Esophagus (tissue), 2 donors: ENCODE measurements around the gene PSMB8. TPM values are rescaled to one million over a fixed set of nuclear protein-coding genes. Genes with fewer than 3 reads are reported as not detected.
A peak's percentile ranks its signal among the peaks of the same experiment; 100 is the strongest.

Experiments
- H3K27ac ChIP-seq, 2 donors: one replicate each; pipeline ENCODE4 v1.5.1; 2013; ENCODE audit warnings: low read depth in 2 of 2, mild to moderate bottlenecking in 2 of 2, inconsistent platforms in 1 of 2, low read length in 1 of 2, moderate library complexity in 1 of 2
- H3K27me3 ChIP-seq, 2 donors: one replicate each; pipeline ENCODE4 v1.6.1; 2013; ENCODE audit warnings: low read length in 2 of 2, control low read depth in 1 of 2, mild to moderate bottlenecking in 1 of 2; ENCODE audit not compliant: insufficient read depth in 2 of 2, control insufficient read depth in 1 of 2
- H3K36me3 ChIP-seq, 2 donors: one replicate each; pipeline ENCODE4 v1.6.1; 2013; ENCODE audit warnings: low read length in 1 of 2; ENCODE audit not compliant: control insufficient read depth in 2 of 2, insufficient read depth in 2 of 2
- H3K4me1 ChIP-seq, 2 donors: one replicate each; pipeline ENCODE4 v1.6.1; 2013; ENCODE audit warnings: low read length in 1 of 2; ENCODE audit not compliant: control insufficient read depth in 2 of 2, insufficient read depth in 2 of 2
- H3K4me3 ChIP-seq, 2 donors: one replicate each; pipeline ENCODE4 v1.5.1; 2013; ENCODE audit warnings: low read length in 2 of 2, mild to moderate bottlenecking in 2 of 2, low read depth in 1 of 2, moderate library complexity in 1 of 2
- H3K9me3 ChIP-seq, 2 donors: one replicate each; pipeline ENCODE4 v1.6.1; 2013; ENCODE audit warnings: mild to moderate bottlenecking in 2 of 2, low read depth in 1 of 2, low read length in 1 of 2, moderate library complexity in 1 of 2; ENCODE audit not compliant: control insufficient read depth in 2 of 2, insufficient read depth in 1 of 2
- WGBS, 2 donors: extraction: QIAGEN DNeasy Blood & Tissue Kit; methylation state at CpG; one replicate each; pipeline ENCODE4 v1.1.7; 2013; 5-methylcytosine and 5-hydroxymethylcytosine counted together
- polyA plus RNA-seq, 2 donors: library from polyadenylated mRNA; stranded (reverse); fragments of 200-250 nt; gene quantifications; one replicate each; pipeline ENCODE4 v1.2.3, GENCODE V29; 2013
- donor health status: healthy with polysubstance abuse.
- donor health status: Bipolar disorder and iron deficiency.

The PSMB8 gene
- polyA plus RNA-seq, 2 donors = 63.1 to 66.9 TPM

GRCh38 chr6:32851025-32851424, 7.2 kb upstream of the PSMB8 start:
- Histone ChIP-seq H3K4me1 (peaks cover 0 to 6% of the 10 kb centered on the region in 2 donors), H3K9me3 (no peaks in the 10 kb centered on the region), H3K27ac (no peak overlapping the region), H3K36me3 (peaks cover 11 to 25% of the 10 kb centered on the region in 2 donors), H3K27me3 (no peaks in the 10 kb centered on the region), H3K4me3 (no peak overlapping the region)
- WGBS, 2 donors = 79 to 90% methylated on average over 4 of the region's 4 CpGs

DNA sequence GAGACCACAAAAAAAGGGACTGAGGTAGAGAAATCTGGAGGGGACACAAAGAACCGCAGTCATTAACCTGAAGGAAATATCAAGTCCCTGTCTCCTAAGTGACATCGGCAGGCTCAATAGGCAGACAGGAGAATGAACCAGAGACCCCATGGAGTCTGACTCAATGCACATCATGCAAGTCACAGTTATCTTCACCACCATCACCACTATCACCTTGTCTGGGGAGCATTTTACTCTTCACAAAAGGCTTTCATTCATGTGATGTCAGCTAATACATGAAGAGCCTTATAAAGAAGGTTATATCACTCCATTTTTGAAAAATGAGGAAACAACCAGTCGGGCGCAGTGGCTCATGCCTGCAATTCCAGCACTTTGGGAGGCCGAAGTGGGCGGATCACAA, 5.3 kb upstream of the PSMB8 start:
- no peaks in the 10 kb centered on the region for H3K27me3 ChIP-seq
- H3K4me1 ChIP-seq = peaks cover 0 to 6% of the 10 kb centered on the region in 2 donors

GRCh38 chr6:32847795-32848194, 3.9 kb upstream of the PSMB8 start:
- no peaks in the 10 kb centered on the region for H3K27me3 ChIP-seq
- 87 to 89% methylated on average over 8 of the region's 8 CpGs for WGBS, 2 donors
- peaks cover 16 to 28% of the 10 kb centered on the region in 2 donors for H3K36me3 ChIP-seq
- H3K4me3 ChIP-seq = no peak overlapping the region
- H3K9me3 ChIP-seq = no peaks in the 10 kb centered on the region
- H3K27ac ChIP-seq = no peak overlapping the region
- peaks cover 0 to 6% of the 10 kb centered on the region in 2 donors for H3K4me1 ChIP-seq

More for the DNA sequence above, 5.3 kb upstream of the PSMB8 start:
- no peak overlapping the region for H3K27ac ChIP-seq
- H3K36me3 ChIP-seq = peaks cover 16 to 28% of the 10 kb centered on the region in 2 donors
- H3K4me3 ChIP-seq = no peak overlapping the region
- no peaks in the 10 kb centered on the region for H3K9me3 ChIP-seq
- 77 to 81% methylated on average over 6 of the region's 6 CpGs for WGBS, 2 donors

- H3K9me3 ChIP-seq = no peaks in the 10 kb centered on the region
- no peak overlapping the region for H3K27ac ChIP-seq
- H3K27me3 ChIP-seq = no peaks in the 10 kb centered on the region
- peaks cover 0 to 7% of the 10 kb centered on the region in 2 donors for H3K4me1 ChIP-seq
- WGBS, 2 donors = 88 to 91% methylated on average over 10 of the region's 10 CpGs
- peaks cover 16 to 33% of the 10 kb centered on the region in 2 donors for H3K36me3 ChIP-seq
- no peak overlapping the region for H3K4me3 ChIP-seq
These were observed 3.2 kb upstream of the PSMB8 start for GRCh38 chr6:32847004-32847403.

GRCh38 chr6:32845384-32845884, 1.6 kb upstream of the PSMB8 start:
- Histone ChIP-seq H3K36me3 (peaks cover 16 to 35% of the 10 kb centered on the region in 2 donors), H3K27ac (peak overlapping the region; percentile 84 to 98), H3K4me3 (peak overlapping the region; percentile 20 to 86), H3K4me1 (peaks cover 0 to 7% of the 10 kb centered on the region in 2 donors), H3K27me3 (no peaks in the 10 kb centered on the region), H3K9me3 (no peaks in the 10 kb centered on the region)
- WGBS, 2 donors = 75 to 86% methylated on average over 10 of the region's 10 CpGs

DNA sequence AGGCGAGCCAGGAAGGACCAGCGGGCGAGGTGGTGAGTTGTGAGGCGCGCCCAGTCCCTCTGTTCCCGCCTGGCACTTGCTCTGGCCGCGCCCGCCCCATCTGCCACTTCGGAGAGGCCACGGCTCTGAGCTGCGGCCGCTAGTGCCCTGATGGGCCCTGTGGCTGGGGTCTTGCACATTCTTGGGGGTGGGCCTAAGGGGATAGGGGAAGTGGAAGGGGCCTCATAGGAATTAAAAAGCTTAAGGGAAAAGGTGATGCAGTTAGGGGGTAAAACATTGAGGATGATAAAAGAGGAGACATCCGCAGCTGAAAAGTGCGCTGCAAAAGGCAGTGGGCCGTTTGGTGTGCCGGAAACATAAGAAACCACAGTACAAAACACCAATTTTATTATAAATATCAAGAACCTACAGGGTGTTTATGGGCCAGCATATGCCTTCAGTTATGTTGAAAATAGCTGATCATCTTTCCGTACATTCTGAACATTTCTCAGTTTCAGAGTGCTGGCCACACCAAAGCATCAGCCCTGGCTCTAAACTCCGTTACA, 1.1 kb upstream of the PSMB8 start:
- H3K27ac ChIP-seq = peak overlapping the region; percentile 84 to 98
- peak overlapping the region; percentile 68 to 86 for H3K4me3 ChIP-seq
- H3K4me1 ChIP-seq = peaks cover 0 to 7% of the 10 kb centered on the region in 2 donors
- peaks cover 11 to 30% of the 10 kb centered on the region in 2 donors for H3K36me3 ChIP-seq
- WGBS, 2 donors = 16 to 20% methylated on average over 19 of the region's 19 CpGs
- H3K9me3 ChIP-seq = no peaks in the 10 kb centered on the region
- no peaks in the 10 kb centered on the region for H3K27me3 ChIP-seq

DNA sequence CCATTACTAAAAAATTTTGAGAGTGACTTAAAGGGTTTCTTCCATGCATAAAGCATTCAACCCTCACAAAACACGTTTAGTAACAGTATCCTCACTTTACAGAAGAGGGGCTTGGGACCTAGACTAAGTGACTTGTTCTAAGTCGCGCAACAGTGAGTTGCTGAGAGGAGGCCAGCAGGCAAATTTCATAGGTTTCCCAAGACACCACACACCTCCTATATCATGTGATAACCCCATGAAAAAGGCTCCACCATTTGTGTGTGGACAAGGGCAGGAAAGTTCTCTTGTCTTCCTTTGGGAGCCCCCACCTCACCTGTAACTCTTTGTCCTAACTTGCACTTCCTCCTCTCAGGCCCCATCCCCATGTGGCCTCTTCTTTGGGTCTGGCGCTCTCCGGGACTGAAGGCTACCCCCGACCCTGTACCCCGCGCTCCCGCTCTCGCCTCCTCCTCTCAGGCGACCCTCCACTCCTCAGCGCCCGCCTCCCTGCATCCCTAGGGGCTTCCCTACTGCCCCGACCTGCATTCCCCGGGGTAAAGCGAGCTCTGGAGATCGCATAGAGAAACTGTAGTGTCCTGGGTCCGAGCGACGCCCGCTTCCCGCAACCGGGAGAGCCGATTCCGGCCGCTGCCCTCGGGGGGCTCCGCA, 392 bp downstream of the PSMB8 start:
- Histone ChIP-seq H3K4me3 (peak overlapping the region; percentile 68 to 86), H3K27me3 (no peaks in the 10 kb centered on the region), H3K27ac (peak overlapping the region; percentile 97 to 98), H3K36me3 (peaks cover 8 to 25% of the 10 kb centered on the region in 2 donors), H3K4me1 (peaks cover 0 to 7% of the 10 kb centered on the region in 2 donors), H3K9me3 (no peaks in the 10 kb centered on the region)
- WGBS, 2 donors = 3 to 4% methylated on average over 28 of the region's 28 CpGs

- H3K36me3 ChIP-seq = peaks cover 8 to 21% of the 10 kb centered on the region in 2 donors
- H3K9me3 ChIP-seq = no peaks in the 10 kb centered on the region
- no peak overlapping the region for H3K27ac ChIP-seq
- peaks cover 1 to 8% of the 10 kb centered on the region in 2 donors for H3K4me1 ChIP-seq
- WGBS, 2 donors = 75 to 77% methylated on average over 8 of the region's 8 CpGs
- no peak overlapping the region for H3K4me3 ChIP-seq
- H3K27me3 ChIP-seq = no peaks in the 10 kb centered on the region
These were observed 1.2 kb downstream of the PSMB8 start for GRCh38 chr6:32842690-32843089.

GRCh38 chr6:32842021-32842650, 1.7 kb downstream of the PSMB8 start:
- Histone ChIP-seq H3K27me3 (no peaks in the 10 kb centered on the region), H3K4me1 (peaks cover 2 to 12% of the 10 kb centered on the region in 2 donors), H3K9me3 (no peaks in the 10 kb centered on the region), H3K36me3 (peaks cover 7 to 17% of the 10 kb centered on the region in 2 donors), H3K27ac (no peak overlapping the region), H3K4me3 (no peak overlapping the region)
- WGBS, 2 donors = 87 to 89% methylated on average over 6 of the region's 6 CpGs
